Measurements from ENCODE around the gene LRIG2.

- TF ChIP-seq, protein P1, sequence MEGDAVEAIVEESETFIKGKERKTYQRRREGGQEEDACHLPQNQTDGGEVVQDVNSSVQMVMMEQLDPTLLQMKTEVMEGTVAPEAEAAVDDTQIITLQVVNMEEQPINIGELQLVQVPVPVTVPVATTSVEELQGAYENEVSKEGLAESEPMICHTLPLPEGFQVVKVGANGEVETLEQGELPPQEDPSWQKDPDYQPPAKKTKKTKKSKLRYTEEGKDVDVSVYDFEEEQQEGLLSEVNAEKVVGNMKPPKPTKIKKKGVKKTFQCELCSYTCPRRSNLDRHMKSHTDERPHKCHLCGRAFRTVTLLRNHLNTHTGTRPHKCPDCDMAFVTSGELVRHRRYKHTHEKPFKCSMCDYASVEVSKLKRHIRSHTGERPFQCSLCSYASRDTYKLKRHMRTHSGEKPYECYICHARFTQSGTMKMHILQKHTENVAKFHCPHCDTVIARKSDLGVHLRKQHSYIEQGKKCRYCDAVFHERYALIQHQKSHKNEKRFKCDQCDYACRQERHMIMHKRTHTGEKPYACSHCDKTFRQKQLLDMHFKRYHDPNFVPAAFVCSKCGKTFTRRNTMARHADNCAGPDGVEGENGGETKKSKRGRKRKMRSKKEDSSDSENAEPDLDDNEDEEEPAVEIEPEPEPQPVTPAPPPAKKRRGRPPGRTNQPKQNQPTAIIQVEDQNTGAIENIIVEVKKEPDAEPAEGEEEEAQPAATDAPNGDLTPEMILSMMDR (IDR thresholded peaks at IDR 0.05) = no peak
- TF ChIP-seq EZH2 (IDR thresholded peaks at IDR 0.05; ENCODE audit: borderline replicate concordance, insufficient read depth, low read depth, low read length, poor library complexity, severe bottlenecking) = no peak
These were observed 32.1 kb upstream of the LRIG2 start for GRCh38 chr1:113040718-113041412.

Measured in B cell (primary cell).